Calu3 (cell line): Measurements from ENCODE around the gene RRP15. TPM values are rescaled to one million over a fixed set of nuclear protein-coding genes. Genes with fewer than 3 reads are reported as not detected.

Source experiments
- BruUV-seq: library from RNA; stranded (reverse); fragments of 400-500 nt; replicated peaks from 2 replicates; lab custom pipeline; 2021; lab: Mats Ljungman, UMichigan
- CTCF ChIA-PET: fragments of 300-600 bp; sonication (Branson Sonifier 250); formaldehyde crosslinking; loops from one replicate; lab custom pipeline; 2022; ENCODE audit warnings: antibody characterized with exemption; lab: Charles Lee
- DNase-seq: peaks from one replicate; pipeline ENCODE4 v3.0.0; 2022
- H3K27ac Mint-ChIP-seq: one replicate; pipeline ENCODE4 v1.8.0; 2022; ENCODE audit warnings: mixed read lengths; ENCODE audit not compliant: unreplicated experiment
- H3K27me3 Mint-ChIP-seq: one replicate; pipeline ENCODE4 v1.8.0; 2022; ENCODE audit warnings: mixed read lengths; ENCODE audit not compliant: unreplicated experiment
- H3K36me3 Mint-ChIP-seq: one replicate; pipeline ENCODE4 v1.8.0; 2022; ENCODE audit warnings: mild to moderate bottlenecking, moderate library complexity, mixed read lengths; ENCODE audit not compliant: insufficient read depth, unreplicated experiment
- H3K4me1 Mint-ChIP-seq: one replicate; pipeline ENCODE4 v1.8.0; 2022; ENCODE audit warnings: mild to moderate bottlenecking, low read depth, mixed read lengths; ENCODE audit not compliant: unreplicated experiment
- H3K4me3 Mint-ChIP-seq: one replicate; pipeline ENCODE4 v1.8.0; 2022; ENCODE audit warnings: mild to moderate bottlenecking, low read depth, moderate library complexity, mixed read lengths; ENCODE audit not compliant: unreplicated experiment
- H3K9me3 Mint-ChIP-seq: one replicate; pipeline ENCODE4 v1.8.0; 2022; ENCODE audit warnings: low read depth, mixed read lengths; ENCODE audit not compliant: unreplicated experiment
- CTCF ChIP-seq: fragments of 200-600 bp; IDR thresholded peaks from one replicate; pipeline ENCODE4 v1.8.0; 2022; ENCODE audit warnings: antibody characterized with exemption; ENCODE audit not compliant: unreplicated experiment
- intact Hi-C: fragments of 100-400 bp; cut with micrococcal nuclease; formaldehyde crosslinking; loops from one replicate; pipeline ENCODE4 v1.10.0; 2022; ENCODE audit not compliant: unreplicated experiment
- total RNA-seq: library from RNA; stranded (reverse); gene quantifications from 2 replicates; pipeline ENCODE4 v1.2.3, GENCODE V29; 2022

RRP15 gene
- total RNA-seq, 1 experiment from 2014 or later = 44.0 TPM

- no peak overlapping the region for H3K27ac Mint-ChIP-seq
- intact Hi-C loops = no loop called here
- no TSS peak for BruUV-seq
- TF ChIP-seq CTCF = no peak
- CTCF ChIA-PET = no interaction called here
- H3K36me3 Mint-ChIP-seq = peaks cover 5% of the 10 kb centered on the region
- DNase-seq = no peak
- H3K4me1 Mint-ChIP-seq = no peaks in the 10 kb centered on the region
- H3K27me3 Mint-ChIP-seq = no peaks in the 10 kb centered on the region
- no peaks in the 10 kb centered on the region for H3K9me3 Mint-ChIP-seq
- H3K4me3 Mint-ChIP-seq = no peak overlapping the region
Observed at GRCh38 chr1:218323568-218324225, 38.6 kb downstream of the RRP15 start.

- Mint-ChIP-seq H3K4me3 (no peak overlapping the region), H3K27ac (no peak overlapping the region), H3K36me3 (peaks cover 5% of the 10 kb centered on the region), H3K27me3 (no peaks in the 10 kb centered on the region), H3K4me1 (no peaks in the 10 kb centered on the region), H3K9me3 (no peaks in the 10 kb centered on the region)
- intact Hi-C loops = no loop called here
- CTCF ChIA-PET = no interaction called here
- BruUV-seq = no TSS peak
- no peak for DNase-seq
- no peak for TF ChIP-seq CTCF
Observed at GRCh38 chr1:218324226-218324580, 39.1 kb downstream of the RRP15 start.

GRCh38 chr1:218328769-218329168 lies 43.7 kb downstream of the RRP15 start:
- no peak overlapping the region for H3K27ac Mint-ChIP-seq
- CTCF ChIA-PET = interaction anchor here (1.0 to 1.7 kb wide), 2 partner anchors 1053 to 1332 kb away, joined by 3 to 4 read pairs; no protein-coding TSS in a partner anchor
- intact Hi-C loops = no loop called here
- no peaks in the 10 kb centered on the region for H3K27me3 Mint-ChIP-seq
- no peaks in the 10 kb centered on the region for H3K4me1 Mint-ChIP-seq
- no peak for TF ChIP-seq CTCF
- DNase-seq = no peak
- no peaks in the 10 kb centered on the region for H3K9me3 Mint-ChIP-seq
- no TSS peak for BruUV-seq
- H3K4me3 Mint-ChIP-seq = no peak overlapping the region
- peaks cover 5% of the 10 kb centered on the region for H3K36me3 Mint-ChIP-seq

- Mint-ChIP-seq H3K4me1 (no peaks in the 10 kb centered on the region), H3K36me3 (peaks cover 5% of the 10 kb centered on the region), H3K27ac (peak overlapping the region; percentile 36), H3K4me3 (no peak overlapping the region), H3K27me3 (no peaks in the 10 kb centered on the region), H3K9me3 (no peaks in the 10 kb centered on the region)
- TF ChIP-seq CTCF = peak; percentile 52
- CTCF ChIA-PET = interaction anchor here (0.6 to 1.7 kb wide), 7 partner anchors 15 to 1482 kb away, joined by 3 to 5 read pairs (median 3); no protein-coding TSS in a partner anchor
- DNase-seq = no peak
- intact Hi-C loops = loop anchor here (1.0 to 10.0 kb wide), 6 partner anchors 737 to 1482 kb away; no protein-coding TSS in a partner anchor
- BruUV-seq = no TSS peak
Observed at GRCh38 chr1:218330043-218330623, 45.0 kb downstream of the RRP15 start.
